HG03045 (cell line): ENCODE results near the gene ELP4.
"Not testable (repeated sequence)": the region's sequence is repeated elsewhere in the genome, so short reads cannot be mapped to it uniquely, and the experiment has no call there.

Experiments used
- ATAC-seq: cut with Tn5 transposase; IDR thresholded peaks from one replicate; pipeline ENCODE4 v1.9.1; 2021; ENCODE audit warnings: mild to moderate bottlenecking, moderate library complexity; ENCODE audit not compliant: unreplicated experiment

ELP4 gene

DNA sequence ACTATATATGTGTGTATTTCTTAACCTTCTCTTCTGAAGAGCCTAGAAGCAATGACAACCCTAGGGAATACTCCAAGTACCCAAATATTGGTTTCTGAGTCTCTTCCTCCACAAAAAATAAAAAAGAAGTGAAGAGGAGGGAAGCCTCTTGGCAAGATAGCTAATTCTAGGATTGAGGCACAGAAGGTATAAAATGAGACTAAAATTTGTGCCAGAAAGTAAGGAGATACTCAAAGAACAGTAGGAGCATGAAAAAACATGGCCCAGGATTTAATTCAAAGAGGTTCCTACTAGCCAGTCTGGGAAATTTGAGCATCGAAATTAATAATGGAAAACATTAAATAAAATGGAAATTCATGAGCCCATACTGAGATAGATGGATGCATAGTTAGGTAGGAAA is 189.5 kb downstream of the ELP4 start:
- no peak for ATAC-seq

DNA sequence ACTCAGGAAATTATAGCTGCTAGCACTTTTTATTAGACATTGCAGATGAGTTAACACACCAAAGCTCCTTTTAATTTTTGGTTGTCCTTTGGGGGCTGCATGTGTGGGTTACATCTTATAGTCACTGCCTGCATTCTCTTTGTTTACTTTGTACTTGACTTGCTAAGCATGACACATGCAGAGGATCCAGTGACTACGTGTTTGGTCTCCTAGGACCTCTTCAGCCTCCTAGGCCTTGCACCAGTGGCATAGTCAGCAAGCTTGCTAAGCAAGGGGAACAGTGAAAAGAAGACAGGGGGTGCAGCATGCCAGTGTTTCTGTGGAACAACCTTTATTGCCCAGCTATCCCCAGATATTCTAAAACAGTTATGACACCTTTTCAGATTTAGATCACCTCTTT is 193.4 kb downstream of the ELP4 start:
- no peak for ATAC-seq

DNA sequence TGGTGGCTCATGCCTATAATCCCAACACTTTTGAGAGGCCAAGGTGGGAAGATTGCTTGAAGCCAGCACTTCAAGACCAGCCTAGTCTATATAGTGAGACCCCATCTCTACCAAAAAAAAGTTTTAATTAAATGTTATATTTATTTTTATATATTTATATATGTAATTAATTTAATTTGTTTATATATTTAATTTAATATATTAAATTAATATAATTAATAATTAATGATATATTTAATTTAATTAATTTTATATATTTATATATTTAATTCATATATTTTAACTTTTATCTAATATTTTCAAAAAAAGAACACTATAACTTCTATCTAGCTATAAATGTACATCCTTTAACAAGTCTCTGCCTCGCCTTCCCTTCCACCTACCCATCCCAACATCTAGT is 196.8 kb downstream of the ELP4 start:
- ATAC-seq = no peak

DNA sequence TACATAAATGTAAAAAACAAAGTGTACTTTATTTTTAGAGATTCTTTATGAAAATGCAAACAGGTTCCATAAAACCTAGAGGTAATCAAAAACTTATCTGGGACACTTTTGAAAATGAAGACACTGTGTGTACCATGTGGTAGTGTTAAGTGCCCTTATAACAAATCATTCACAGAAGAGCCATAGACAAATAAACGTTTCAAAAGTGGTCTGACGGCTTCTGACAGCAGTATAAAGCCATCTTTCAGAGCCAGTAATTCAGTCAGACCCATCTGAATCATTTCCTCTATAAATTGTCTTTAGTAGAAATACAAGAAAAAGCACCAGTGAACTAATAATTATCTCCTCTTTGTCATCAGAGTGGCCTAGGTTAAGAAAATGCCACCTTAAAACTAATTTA is 201.6 kb downstream of the ELP4 start:
- no peak for ATAC-seq

DNA sequence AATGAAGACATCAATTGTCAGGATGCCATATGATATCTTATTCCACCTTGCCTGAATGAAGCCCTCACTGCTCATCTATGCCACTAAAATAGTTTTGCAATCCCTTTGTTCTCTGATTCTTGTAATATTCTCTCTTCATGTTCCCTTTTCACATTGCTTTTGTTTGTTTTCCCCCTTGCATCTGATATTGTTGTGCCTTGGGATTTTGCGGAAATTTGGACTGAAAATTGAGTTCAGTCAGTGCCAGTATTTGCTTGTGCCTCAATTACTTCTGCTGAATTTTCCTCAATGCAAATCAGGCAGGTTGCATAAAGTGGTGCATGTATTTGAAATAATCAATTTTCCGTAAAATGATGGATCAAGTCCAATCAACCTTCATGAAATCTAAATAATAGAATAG is 203.3 kb downstream of the ELP4 start:
- no peak for ATAC-seq

DNA sequence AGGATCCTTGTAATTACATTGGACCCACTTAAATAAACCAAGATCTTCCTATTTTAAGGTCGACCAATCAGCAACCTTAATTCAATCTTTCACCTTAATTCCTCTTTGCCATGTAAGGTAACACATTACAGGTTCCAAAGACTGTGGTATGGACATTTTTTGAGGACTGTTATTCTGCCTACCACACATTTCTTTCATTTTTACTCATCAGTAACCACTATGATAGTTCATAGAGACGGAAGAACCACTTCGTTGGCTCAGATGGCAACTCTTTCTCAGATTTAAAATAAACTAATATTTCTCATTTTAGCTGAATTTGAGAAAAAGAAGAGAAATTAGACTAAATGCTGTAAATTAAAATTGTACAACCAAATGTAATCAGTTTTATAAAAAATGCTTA is 205.3 kb downstream of the ELP4 start:
- ATAC-seq = no peak

DNA sequence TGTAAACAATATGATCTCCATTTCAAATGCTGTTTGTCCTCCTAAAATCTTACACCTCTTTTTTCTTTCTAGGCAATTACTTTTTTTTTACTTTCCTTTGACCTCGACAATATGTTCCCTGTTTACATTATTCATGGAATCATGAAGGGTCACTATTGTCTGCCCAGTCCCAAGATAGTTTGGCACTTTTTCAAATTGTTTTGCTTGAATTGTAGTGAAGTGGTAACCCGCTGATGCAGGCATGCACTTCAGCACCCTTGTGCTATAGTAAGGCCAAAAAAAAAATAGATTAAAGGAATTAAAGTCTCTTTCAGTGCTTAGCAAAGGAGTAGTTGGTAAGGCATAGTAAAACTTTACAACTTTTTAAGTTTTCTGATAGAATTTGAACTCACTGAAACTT is 210.7 kb downstream of the ELP4 start:
- ATAC-seq = no peak

DNA sequence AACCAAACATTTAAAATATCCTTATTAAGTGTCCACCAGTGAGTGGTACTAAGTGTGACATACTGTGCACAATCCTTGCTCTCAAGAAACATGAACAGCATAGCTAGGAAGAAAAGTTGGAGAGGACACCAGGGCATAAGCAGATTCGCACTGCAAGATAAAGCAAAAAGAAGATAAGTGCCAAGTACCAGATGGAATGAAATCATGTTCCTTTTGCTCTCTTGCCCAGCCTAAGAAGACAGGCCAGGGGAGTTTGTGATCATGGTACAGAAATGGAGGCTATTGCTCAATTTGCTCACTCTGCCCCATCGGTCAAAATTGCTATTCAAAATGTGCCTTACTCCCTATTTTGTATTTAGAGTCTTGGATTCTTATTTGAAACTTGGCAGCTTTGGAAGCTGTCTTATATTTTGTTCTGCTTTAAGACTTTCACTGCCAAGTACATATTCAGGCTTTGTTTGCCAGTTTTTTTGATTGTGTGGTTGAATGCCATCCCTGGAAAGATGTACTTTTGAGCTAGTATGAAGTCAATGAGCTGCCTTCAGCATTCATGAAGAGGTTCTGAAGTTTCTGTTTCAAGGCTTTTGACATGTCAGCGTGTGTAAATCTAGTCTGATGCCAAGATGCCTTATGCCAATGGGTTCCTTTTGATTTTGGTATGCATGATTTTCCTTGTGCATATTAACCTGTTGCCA is 211.3 kb downstream of the ELP4 start:
- ATAC-seq = no peak

DNA sequence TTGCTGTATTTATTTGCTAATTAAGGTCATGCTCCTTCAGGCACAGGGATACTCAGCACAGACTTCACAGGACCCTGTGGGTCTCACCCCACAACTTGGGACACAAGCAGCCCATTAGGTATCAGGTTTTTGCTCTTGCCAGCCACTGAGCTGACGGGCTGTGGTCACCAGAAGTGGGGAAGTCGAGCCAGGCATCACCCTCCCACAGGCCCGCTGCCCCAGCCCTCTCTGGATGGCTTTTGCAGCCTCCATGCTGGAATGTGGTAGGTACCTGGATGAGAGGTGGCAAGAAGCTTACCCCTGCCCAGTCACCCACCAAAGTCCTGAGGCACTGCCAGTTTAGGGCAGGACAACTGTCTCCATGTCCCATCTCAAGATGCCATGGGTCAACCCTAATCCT is 213.2 kb downstream of the ELP4 start:
- no peak for ATAC-seq

DNA sequence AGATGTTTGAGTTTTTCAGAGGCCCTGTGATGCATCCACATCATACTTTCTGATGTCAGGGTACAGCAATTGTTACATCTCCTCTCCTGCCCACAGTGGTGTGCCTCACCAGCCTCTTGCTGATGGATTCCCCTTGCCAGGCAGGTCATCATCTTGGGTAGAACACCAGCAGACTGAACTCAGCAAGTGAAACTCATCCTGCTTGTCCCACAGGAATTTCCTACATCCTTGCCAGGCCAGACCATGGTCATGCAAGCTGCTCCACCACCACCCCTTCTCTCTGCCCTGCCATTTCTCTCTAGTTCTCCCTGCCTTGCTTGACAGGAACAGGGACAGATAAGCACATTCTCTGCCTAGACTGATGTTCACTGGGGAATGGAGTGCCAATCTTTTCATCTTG is 215.6 kb downstream of the ELP4 start:
- ATAC-seq = no peak

DNA sequence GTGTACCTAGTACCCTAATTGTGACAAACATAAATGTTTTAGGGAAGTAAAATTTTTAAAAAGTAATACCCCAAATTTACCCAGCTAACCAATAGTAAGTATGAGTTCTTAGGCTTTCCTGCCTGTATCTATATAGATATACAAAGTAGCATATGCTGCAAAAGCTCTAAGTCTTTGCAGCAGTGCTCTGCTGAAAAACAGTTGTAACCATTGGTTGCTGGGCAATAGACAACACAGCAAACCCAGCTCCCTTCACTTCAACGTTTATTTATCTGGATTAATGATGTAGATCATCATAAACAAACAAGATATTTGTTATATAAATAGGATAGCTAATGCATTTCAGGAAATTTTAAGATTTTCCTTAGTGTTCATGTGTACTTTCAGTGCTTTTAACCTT is 218.9 kb downstream of the ELP4 start:
- no peak for ATAC-seq

DNA sequence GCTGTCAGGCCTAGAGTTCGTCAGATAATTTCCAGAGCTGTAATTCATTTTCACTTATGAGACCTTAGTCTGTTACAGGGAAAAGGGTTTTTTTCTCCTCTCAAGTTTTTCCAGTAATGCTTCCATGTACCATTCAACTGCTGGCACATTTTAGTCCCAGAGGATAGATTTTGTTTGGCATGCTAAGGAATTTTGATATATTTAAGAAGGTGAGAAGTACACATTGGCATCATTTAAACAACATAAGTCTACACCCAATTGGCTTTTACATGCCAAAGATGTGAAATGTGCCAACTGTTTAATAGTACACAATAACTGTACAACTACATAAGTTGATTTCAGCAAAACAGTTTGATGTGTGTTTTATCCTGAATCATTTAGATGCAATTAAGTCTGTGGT is 230.6 kb downstream of the ELP4 start:
- ATAC-seq = no peak

DNA sequence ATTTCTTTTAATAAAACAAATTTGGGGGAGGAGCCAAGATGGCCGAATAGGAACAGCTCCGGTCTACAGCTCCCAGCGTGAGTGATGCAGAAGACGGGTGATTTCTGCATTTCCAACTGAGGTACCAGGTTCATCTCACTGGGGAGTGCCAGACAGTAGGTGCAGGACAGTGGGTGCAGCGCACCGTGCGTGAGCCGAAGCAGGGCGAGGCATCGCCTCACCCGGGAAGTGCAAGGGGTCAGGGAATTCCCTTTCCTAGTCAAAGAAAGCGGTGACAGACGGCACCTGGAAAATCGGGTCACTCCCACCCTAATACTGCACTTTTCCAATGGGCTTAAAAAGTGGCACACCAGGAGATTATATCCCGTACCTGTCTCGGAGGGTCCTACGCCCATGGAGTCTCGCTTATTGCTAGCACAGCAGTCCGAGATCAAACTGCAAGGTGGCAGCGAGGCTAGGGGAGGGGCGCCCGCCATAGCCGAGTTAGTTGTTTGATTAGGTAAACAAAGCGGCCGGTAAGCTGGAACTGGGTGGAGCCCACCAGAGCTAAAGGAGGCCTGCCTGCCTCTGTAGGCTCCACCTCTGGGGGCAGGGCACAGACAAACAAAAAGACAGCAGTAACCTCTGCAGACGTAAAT is 231.3 kb downstream of the ELP4 start:
- ATAC-seq = not testable (repeated sequence)

DNA sequence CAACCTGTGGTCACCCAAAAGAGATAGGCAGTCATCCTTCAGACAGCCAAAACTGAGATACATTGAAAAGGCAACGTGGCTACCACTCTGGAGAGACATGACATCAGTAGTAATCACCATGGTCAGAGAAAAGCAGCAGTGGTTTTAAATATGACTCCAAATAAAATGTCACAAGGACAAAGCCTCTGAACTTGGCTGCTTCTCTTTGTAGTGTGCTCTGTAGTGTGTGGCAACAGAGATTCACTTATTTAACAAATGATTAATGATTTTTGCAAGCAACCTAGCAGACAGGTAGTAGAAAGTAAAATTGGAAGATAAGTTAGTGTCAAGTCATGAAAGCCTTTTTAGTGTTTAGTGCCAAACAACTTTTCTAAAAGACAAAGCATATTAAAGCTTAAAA is 238.0 kb downstream of the ELP4 start:
- ATAC-seq = no peak

DNA sequence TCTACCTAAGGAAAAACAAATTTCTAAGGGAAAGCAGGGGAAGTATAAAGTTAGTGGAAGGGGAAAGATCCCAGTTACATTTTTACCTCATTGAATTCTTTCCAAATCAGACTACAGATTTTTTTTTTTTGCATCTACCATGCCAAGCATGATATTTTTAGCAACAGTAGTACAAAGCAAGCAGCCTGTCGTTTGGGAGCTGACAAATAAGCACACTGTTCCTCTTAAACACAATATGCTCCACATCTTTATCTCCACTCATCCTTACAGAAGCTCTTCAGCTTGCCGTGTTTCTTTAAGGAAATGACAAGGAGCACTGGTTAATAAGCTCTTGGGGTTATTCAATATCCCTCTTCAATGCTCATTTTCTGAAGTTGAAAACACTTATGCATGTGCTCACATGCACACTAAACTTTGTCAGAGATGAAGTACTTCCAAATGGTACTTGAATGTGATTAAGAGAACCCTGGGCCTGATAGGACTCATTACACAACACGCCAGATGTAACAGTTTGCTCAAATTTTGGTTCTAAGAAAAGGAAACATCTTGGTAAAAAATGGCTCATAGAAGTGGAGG is 247.8 kb downstream of the ELP4 start:
- ATAC-seq = no peak

DNA sequence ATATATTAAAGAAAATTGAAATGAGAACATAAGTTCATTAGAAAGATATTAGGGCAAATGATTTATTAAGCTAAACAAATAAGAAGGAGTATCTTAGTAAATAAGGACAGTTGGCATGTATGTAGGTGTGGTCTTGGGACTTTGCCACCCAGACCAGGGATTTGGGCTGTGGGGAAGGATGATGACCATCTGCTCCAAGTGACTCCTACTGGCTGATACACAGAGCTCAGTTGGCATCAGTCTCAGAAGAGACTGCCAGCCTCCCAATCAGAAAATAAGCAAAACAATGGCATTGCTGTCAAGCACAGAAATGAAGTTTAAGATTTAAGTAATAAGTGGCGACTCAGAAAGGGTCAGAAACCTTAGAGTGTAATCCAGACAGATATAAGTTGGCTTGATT is 252.1 kb downstream of the ELP4 start:
- no peak for ATAC-seq

DNA sequence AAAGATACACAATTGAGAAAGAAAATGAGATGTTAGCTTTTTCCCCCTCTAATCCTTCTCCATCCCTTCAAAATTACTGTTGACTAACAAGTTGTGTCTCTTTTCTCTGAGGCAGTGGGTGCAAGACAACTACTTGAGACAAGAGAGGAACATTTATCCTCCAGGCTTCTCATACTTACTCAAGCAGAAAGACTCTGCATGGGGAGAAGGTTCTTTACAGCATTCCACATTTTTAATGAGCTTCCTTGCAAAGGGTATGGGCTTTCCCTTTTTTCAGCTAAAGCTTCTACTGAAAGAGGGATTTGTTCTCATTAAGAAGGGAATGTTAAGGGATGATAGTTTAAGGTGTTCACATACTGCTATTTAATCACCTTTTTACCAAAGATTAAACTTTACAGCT is 253.7 kb downstream of the ELP4 start:
- ATAC-seq = no peak

DNA sequence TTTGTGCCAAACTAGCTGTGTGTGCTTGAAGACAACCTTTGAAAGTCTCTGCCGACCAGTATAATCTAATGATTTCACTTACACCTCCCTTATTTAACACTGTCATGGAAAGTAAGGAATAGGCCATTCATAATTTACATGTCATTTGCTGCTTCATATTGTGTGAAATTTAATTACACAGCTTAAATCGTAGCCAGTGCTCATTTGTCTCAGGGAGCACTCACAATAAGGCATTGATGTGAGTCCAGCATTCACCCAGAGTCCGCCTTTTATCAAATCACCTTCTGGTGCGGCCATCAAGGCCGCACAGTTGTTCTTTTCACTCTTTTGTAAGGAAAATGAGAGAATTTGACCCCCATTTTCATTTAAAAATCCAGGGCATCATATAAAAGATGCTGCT is 254.7 kb downstream of the ELP4 start:
- no peak for ATAC-seq

DNA sequence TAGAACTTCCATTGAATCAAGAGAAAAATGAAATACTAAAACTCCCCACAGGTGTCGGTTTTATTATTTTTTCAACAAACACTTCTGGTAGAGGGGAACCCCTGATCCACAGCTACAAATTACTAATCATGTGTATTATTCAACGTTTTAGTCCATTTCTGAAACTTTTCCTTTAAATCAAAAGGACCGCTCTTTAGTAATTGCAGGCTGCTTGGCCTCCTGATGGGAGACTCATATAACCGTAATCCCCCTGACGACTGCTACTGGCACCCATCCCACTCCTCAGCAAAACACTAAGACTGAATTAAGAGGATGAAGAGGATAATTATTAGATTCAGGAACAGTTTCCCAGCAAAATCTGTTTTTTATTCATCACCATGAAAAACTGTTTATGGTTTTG is 255.2 kb downstream of the ELP4 start:
- ATAC-seq = no peak

DNA sequence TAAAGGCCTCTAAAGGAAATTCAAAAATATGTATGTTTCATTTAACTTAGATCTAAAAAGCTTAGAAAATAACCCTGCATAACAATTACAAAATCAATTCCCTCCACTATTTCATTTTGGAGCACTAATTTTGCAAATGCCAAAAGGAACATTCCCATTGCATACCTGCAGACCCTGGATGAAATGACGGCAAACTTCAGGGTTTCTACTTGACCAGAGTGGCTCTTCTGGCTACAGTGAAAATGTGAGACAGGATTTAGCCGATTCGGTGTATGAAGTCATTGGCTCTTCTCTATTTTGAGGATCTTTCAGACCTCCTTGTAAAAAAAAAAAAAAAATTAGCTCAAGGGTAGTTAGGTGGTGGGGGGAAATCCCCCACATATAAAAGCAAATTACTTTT is 257.5 kb downstream of the ELP4 start:
- no peak for ATAC-seq

DNA sequence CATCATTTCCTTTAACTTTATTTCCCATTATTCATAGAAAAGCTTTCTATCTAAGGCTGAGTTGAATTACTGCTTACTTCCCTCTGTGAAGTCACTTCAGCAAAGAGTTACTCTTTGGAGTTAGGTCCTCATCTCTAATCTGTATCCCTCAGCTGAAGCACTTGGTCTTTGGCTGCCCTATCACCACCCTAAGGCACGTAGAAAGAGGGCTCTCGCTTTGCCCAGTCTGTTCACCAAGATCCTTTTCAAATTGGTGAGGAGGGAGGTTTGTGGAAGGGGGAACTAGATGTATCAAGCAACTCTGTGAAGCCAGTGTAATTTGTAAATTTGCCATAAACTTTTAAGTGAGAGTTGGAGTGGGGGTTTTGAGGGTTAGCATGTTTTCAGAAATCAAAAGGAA is 258.1 kb downstream of the ELP4 start:
- ATAC-seq = no peak

DNA sequence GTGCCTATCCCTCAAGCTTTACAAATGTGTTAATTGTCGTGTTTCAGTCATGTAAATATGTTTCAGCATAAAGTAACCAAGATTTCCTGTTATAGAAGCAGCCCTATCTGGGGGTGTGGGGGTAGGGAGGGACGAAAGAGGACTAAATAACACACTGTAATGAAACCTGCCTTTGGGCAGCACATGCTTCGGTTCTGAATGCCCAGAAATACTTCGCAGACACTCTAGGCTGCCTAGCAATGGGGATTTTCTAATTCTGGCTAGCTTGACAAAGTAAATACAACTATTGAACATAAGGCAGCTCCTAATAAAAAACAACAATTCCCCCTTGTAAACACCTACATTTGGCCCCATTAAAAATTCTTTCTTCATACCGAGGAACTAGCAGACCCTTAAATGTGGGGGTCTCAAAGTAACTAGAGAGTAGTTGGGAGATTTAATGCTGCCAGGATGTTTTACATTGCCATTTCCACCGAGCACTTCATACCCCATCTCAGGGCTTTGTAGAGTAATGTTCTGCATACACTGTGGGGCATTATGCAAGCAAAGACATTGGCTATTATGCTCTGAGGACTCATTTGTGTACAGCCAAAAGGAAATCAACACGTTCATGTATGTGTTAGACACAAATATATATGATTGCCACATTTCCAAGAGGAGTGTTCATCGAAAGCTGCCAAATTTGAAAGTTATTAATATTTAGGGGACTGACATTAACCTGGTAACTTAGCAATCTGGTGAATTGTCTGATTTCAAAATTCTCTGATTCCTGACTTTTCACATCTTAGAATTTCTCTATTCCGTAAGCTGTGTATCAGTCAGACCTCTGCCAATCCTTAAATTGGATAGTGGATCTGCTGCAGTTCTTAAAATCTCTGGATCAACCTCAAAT is 259.4 kb downstream of the ELP4 start:
- no peak for ATAC-seq
